T-helper 17 cell (primary cell): ENCODE measurements around the gene ZNF232. TPM values are rescaled to one million over a fixed set of nuclear protein-coding genes. Genes with fewer than 3 reads are reported as not detected.
"Not testable (repeated sequence)": the region's sequence is repeated elsewhere in the genome, so short reads cannot be mapped to it uniquely, and the experiment has no call there.

Experiments used
- ATAC-seq: fragments of 150-1000 bp; cut with Tn5 transposase; 2 replicates; pipeline ENCODE4 v1.10.0; 2021; ENCODE audit warnings: mild to moderate bottlenecking, moderate library complexity
- DNase-seq, 3 donors: peaks; one replicate each; pipeline versions ENCODE4 v3.0.0 to v3.0.0-alpha.2; 2020 to 2021
- H3K9me3 ChIP-seq: one replicate; pipeline ENCODE4 v1.7.0; 2013; ENCODE audit warnings: low read length, mild to moderate bottlenecking; ENCODE audit not compliant: control insufficient read depth, poor library complexity, severe bottlenecking
- H3K27ac Mint-ChIP-seq: one replicate; pipeline ENCODE4 v1.8.0; 2022; ENCODE audit warnings: mild to moderate bottlenecking, moderate library complexity, mixed read lengths
- H3K27me3 Mint-ChIP-seq: one replicate; pipeline ENCODE4 v1.8.0; 2022; ENCODE audit warnings: mixed read lengths
- H3K36me3 Mint-ChIP-seq: one replicate; pipeline ENCODE4 v1.8.0; 2022; ENCODE audit warnings: low read depth, mixed read lengths
- H3K4me1 Mint-ChIP-seq: one replicate; pipeline ENCODE4 v1.8.0; 2022; ENCODE audit warnings: mild to moderate bottlenecking, mixed read lengths
- H3K4me3 Mint-ChIP-seq: one replicate; pipeline ENCODE4 v1.8.0; 2022; ENCODE audit warnings: mild to moderate bottlenecking, moderate library complexity, mixed read lengths
- total RNA-seq, 4 donors: library from RNA in 2 of 4; stranded (reverse) in 2 of 4; gene quantifications; one replicate each; pipeline ENCODE4 v1.2.3 and lab custom pipeline; 2022 to 2026

Gene ZNF232
- total RNA-seq, 2 donors from 2014 or later, result 3.4 to 4.1 TPM

- Mint-ChIP-seq H3K27ac (no peak overlapping the region), H3K27me3 (peaks cover 6% of the 10 kb centered on the region), H3K4me1 (no peaks in the 10 kb centered on the region), H3K36me3 (peaks cover 5% of the 10 kb centered on the region), H3K4me3 (no peak overlapping the region)
- ATAC-seq (no peak), DNase-seq (no peak)
- H3K9me3 ChIP-seq, result peaks cover 18% of the 10 kb centered on the region
Measured at GRCh38 chr17:5099271-5099670, 12.4 kb downstream of the ZNF232 start.

- no peak for DNase-seq
- peaks cover 27% of the 10 kb centered on the region for H3K9me3 ChIP-seq
- ATAC-seq, result peak; percentile 75
Measured at GRCh38 chr17:5097101-5097834, 14.4 kb downstream of the ZNF232 start.

GRCh38 chr17:5096731-5097100 lies 15.0 kb downstream of the ZNF232 start:
- H3K4me1 Mint-ChIP-seq, result no peaks in the 10 kb centered on the region

More at GRCh38 chr17:5097101-5097834, 14.4 kb downstream of the ZNF232 start:
- H3K27me3 Mint-ChIP-seq, result peaks cover 6% of the 10 kb centered on the region
- H3K36me3 Mint-ChIP-seq, result peaks cover 5% of the 10 kb centered on the region
- H3K27ac Mint-ChIP-seq, result no peak overlapping the region
- H3K4me3 Mint-ChIP-seq, result peak overlapping the region; percentile 60
- no peaks in the 10 kb centered on the region for H3K4me1 Mint-ChIP-seq

GRCh38 chr17:5092218-5093010 lies 19.3 kb downstream of the ZNF232 start:
- ATAC-seq, result no peak
- H3K9me3 ChIP-seq, result peaks cover 57% of the 10 kb centered on the region
- peak overlapping the region; percentile 7 for H3K4me3 Mint-ChIP-seq

More at GRCh38 chr17:5096731-5097100, 15.0 kb downstream of the ZNF232 start:
- ATAC-seq, result no peak
- DNase-seq, result no peak
- Mint-ChIP-seq H3K27ac (no peak overlapping the region), H3K4me3 (peak overlapping the region; percentile 60), H3K27me3 (peaks cover 6% of the 10 kb centered on the region), H3K36me3 (peaks cover 5% of the 10 kb centered on the region)
- peaks cover 30% of the 10 kb centered on the region for H3K9me3 ChIP-seq

GRCh38 chr17:5080591-5080990 lies 31.1 kb downstream of the ZNF232 start:
- H3K4me3 Mint-ChIP-seq, result peak overlapping the region; percentile 41

More at GRCh38 chr17:5092218-5093010, 19.3 kb downstream of the ZNF232 start:
- DNase-seq, result no peak
- Mint-ChIP-seq H3K36me3 (peaks cover 14% of the 10 kb centered on the region), H3K4me1 (no peaks in the 10 kb centered on the region), H3K27me3 (peaks cover 6% of the 10 kb centered on the region), H3K27ac (no peak overlapping the region)

GRCh38 chr17:5078106-5079028 lies 33.3 kb downstream of the ZNF232 start, which contains the start of gene ZFP3:
TSS of gene ZFP3 (plus strand) at chr17:5078467. CDS start at chr17:5091505, 13,038 bp downstream.
- DNase-seq (peak; percentile 41 to 50 (median 41)), ATAC-seq (peak; percentile 84)
- peak within 1 kb of the TSS; percentile 85 for H3K27ac Mint-ChIP-seq
- no peaks in the 10 kb centered on the region for H3K27me3 Mint-ChIP-seq
- peaks cover 20% of the 10 kb centered on the region for H3K4me1 Mint-ChIP-seq
- H3K4me3 Mint-ChIP-seq, result peak within 1 kb of the TSS; percentile 96
- H3K36me3 Mint-ChIP-seq, result peaks cover 2% of the 10 kb centered on the region
- H3K9me3 ChIP-seq, result no peaks in the 10 kb centered on the region

More at GRCh38 chr17:5080591-5080990, 31.1 kb downstream of the ZNF232 start:
- no peak for DNase-seq
- Mint-ChIP-seq H3K4me1 (peaks cover 20% of the 10 kb centered on the region), H3K27ac (no peak overlapping the region), H3K27me3 (no peaks in the 10 kb centered on the region), H3K36me3 (peaks cover 2% of the 10 kb centered on the region)
- H3K9me3 ChIP-seq, result no peaks in the 10 kb centered on the region
- no peak for ATAC-seq

GRCh38 chr17:5077781-5078105 lies 33.9 kb downstream of the ZNF232 start:
- H3K36me3 Mint-ChIP-seq, result peaks cover 2% of the 10 kb centered on the region
- DNase-seq (no peak), ATAC-seq (no peak)
- H3K4me3 Mint-ChIP-seq, result peak overlapping the region; percentile 96
- peaks cover 20% of the 10 kb centered on the region for H3K4me1 Mint-ChIP-seq
- H3K27me3 Mint-ChIP-seq, result no peaks in the 10 kb centered on the region
- peak overlapping the region; percentile 85 for H3K27ac Mint-ChIP-seq
- no peaks in the 10 kb centered on the region for H3K9me3 ChIP-seq

- Mint-ChIP-seq H3K4me1 (peaks cover 20% of the 10 kb centered on the region), H3K4me3 (peak overlapping the region; percentile 96), H3K27ac (peak overlapping the region; percentile 85)
- ATAC-seq, DNase-seq, H3K27me3 Mint-ChIP-seq, H3K9me3 ChIP-seq, H3K36me3 Mint-ChIP-seq: not testable (repeated sequence)
Measured at GRCh38 chr17:5077275-5077674, 34.4 kb downstream of the ZNF232 start.

- ATAC-seq, H3K27ac Mint-ChIP-seq, H3K9me3 ChIP-seq, H3K4me3 Mint-ChIP-seq, H3K36me3 Mint-ChIP-seq, DNase-seq, H3K27me3 Mint-ChIP-seq: not testable (repeated sequence)
- H3K4me1 Mint-ChIP-seq, result peaks cover 17% of the 10 kb centered on the region
Measured at GRCh38 chr17:5075472-5075871, 36.2 kb downstream of the ZNF232 start.

- H3K36me3 Mint-ChIP-seq, result no peaks in the 10 kb centered on the region
Measured at GRCh38 chr17:5069724-5070123, 42.0 kb downstream of the ZNF232 start.

GRCh38 chr17:5068236-5068635 lies 43.4 kb downstream of the ZNF232 start:
- H3K36me3 Mint-ChIP-seq, result no peaks in the 10 kb centered on the region
- no peak overlapping the region for H3K4me3 Mint-ChIP-seq
- no peaks in the 10 kb centered on the region for H3K27me3 Mint-ChIP-seq
- DNase-seq (no peak), ATAC-seq (no peak)
- no peaks in the 10 kb centered on the region for H3K4me1 Mint-ChIP-seq
- H3K27ac Mint-ChIP-seq, result no peak overlapping the region
- H3K9me3 ChIP-seq, result no peaks in the 10 kb centered on the region

More at GRCh38 chr17:5069724-5070123, 42.0 kb downstream of the ZNF232 start:
- no peak overlapping the region for H3K27ac Mint-ChIP-seq
- DNase-seq (no peak), ATAC-seq (no peak)
- H3K9me3 ChIP-seq, result no peaks in the 10 kb centered on the region
- H3K27me3 Mint-ChIP-seq, result no peaks in the 10 kb centered on the region
- H3K4me3 Mint-ChIP-seq, result no peak overlapping the region
- H3K4me1 Mint-ChIP-seq, result no peaks in the 10 kb centered on the region

GRCh38 chr17:5065227-5065744 lies 46.4 kb downstream of the ZNF232 start:
- Mint-ChIP-seq H3K4me3 (no peak overlapping the region), H3K27me3 (no peaks in the 10 kb centered on the region), H3K27ac (no peak overlapping the region), H3K4me1 (no peaks in the 10 kb centered on the region), H3K36me3 (no peaks in the 10 kb centered on the region)
- no peak for ATAC-seq
- no peak for DNase-seq
- H3K9me3 ChIP-seq, result no peaks in the 10 kb centered on the region
